Effector CD8-positive, alpha-beta T cell (primary cell): ENCODE measurements around the gene GRN.
"Not testable (repeated sequence)": the region's sequence is repeated elsewhere in the genome, so short reads cannot be mapped to it uniquely, and the experiment has no call there.

Experiments used
- DNase-seq: peaks from one replicate; lab custom pipeline; 2025; lab: John Stamatoyannopoulos, UW

Gene GRN

GRCh38 chr17:44321246-44322120, 23.6 kb upstream of the GRN start:
- DNase-seq = no peak

- no peak for DNase-seq
These were observed 22.7 kb upstream of the GRN start for GRCh38 chr17:44322236-44322895.

- DNase-seq = no peak
These were observed 21.6 kb upstream of the GRN start for GRCh38 chr17:44323359-44324091.

GRCh38 chr17:44324092-44324570, 21.0 kb upstream of the GRN start:
- no peak for DNase-seq

GRCh38 chr17:44324571-44325275, 20.4 kb upstream of the GRN start, which contains the start of gene SLC25A39:
TSS of gene SLC25A39 (minus strand) at chr17:44324823. CDS start at chr17:44323562, 1,261 bp downstream.
- DNase-seq = peak; percentile 88

- peak; percentile 85 for DNase-seq
These were observed 18.1 kb upstream of the GRN start for GRCh38 chr17:44326861-44327444.

GRCh38 chr17:44327715-44328449, 17.2 kb upstream of the GRN start:
- no peak for DNase-seq

GRCh38 chr17:44329516-44329915, 15.6 kb upstream of the GRN start:
- not testable (repeated sequence) for DNase-seq

- not testable (repeated sequence) for DNase-seq
These were observed 14.8 kb upstream of the GRN start for GRCh38 chr17:44330263-44330662.

GRCh38 chr17:44331249-44331760, 13.8 kb upstream of the GRN start:
- peak; percentile 57 for DNase-seq

GRCh38 chr17:44333371-44333770, 11.7 kb upstream of the GRN start:
- DNase-seq = no peak

GRCh38 chr17:44334315-44334714, 10.8 kb upstream of the GRN start:
- no peak for DNase-seq

GRCh38 chr17:44334727-44335126, 10.4 kb upstream of the GRN start:
- DNase-seq = no peak

- DNase-seq = no peak
These were observed 9.5 kb upstream of the GRN start for GRCh38 chr17:44335564-44335963.

GRCh38 chr17:44335968-44336367, 9.1 kb upstream of the GRN start:
- DNase-seq = no peak

- no peak for DNase-seq
These were observed 6.4 kb upstream of the GRN start for GRCh38 chr17:44338702-44339101.

- DNase-seq = not testable (repeated sequence)
These were observed 4.5 kb upstream of the GRN start for GRCh38 chr17:44340553-44340952.

GRCh38 chr17:44343510-44344209, 1.4 kb upstream of the GRN start:
- no peak for DNase-seq

- DNase-seq = peak; percentile 23
These were observed 438 bp downstream of the GRN start for GRCh38 chr17:44345454-44346026.
